GM12865 (cell line): ENCODE results near the gene WDR74.
"Not testable (repeated sequence)": the region's sequence is repeated elsewhere in the genome, so short reads cannot be mapped to it uniquely, and the experiment has no call there.

Experiments
- DNase-seq: peaks from one replicate; pipeline ENCODE4 v3.0.0; 2010; ENCODE audit warnings: low read depth
- H3K4me3 ChIP-seq: 2 replicates; pipeline ENCODE4 v1.5.1; 2011; ENCODE audit warnings: mild to moderate bottlenecking, low read depth, low read length, control low read depth
- CTCF ChIP-seq: IDR thresholded peaks from 2 replicates; pipeline ENCODE4 v1.5.1; 2011; ENCODE audit warnings: low read length, control low read depth, low read depth, inconsistent platforms; ENCODE audit not compliant: insufficient read depth; ENCODE audit errors: missing control alignments

WDR74 gene

DNA sequence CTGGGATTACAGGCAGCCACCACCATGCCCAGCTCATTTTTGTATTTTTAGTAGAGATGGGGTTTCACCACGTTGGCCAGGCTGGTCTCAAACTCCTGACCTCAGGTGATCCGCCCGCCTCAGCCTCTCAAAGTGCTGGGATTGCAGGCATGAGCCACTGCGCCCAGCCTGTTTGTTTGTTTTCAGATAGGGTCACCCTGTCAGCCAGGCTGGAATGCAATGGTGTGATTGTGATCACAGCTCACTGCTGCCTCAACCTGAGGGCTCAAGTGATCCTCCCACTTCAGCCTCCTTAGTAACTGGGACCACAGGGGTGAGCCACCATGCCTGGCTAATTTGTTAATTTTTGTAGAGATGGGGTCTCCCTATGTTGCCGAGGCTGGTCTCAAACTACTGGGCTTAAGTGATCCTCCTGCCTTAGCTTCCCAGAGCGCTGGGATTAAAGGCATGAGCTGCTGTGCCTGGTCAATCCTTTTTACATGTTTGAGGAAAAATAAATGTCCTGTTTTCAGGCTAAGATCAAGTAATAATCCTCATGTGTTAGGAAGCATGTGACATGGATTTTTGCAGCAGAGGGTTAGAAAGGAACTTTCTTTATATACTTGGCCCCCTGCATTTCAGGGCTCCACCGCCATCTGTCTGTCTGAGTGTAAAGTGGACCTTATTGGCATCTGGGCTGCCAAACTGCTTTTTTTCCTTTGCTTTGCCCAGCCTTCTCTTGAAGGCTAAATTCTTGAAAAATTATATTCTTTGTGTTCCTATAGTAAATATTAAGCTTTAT, 36.5 kb upstream of the WDR74 start:
- DNase-seq = no peak
- H3K4me3 ChIP-seq = no peak overlapping the region
- no peak for TF ChIP-seq CTCF

DNA sequence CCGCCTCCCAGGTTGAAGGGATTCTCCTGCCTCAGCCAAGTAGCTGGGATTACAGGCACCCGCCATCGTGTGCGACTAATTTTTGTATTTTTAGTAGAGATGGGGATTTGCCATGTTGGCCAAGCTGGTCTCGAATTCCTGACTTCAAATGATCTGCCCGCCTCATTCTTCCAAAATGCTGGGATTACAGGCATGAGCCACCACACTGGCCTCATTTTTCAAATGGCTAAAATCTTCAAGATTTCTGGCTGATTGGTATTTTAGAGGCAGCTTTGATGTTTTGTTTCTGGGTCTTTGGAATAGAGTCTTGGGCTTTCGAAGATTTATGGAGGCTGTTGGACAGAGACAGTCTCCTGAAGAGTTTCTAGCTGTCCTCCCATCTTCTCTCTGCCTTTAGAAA, 35.5 kb upstream of the WDR74 start:
- TF ChIP-seq CTCF = no peak
- H3K4me3 ChIP-seq = no peak overlapping the region
- DNase-seq = no peak

DNA sequence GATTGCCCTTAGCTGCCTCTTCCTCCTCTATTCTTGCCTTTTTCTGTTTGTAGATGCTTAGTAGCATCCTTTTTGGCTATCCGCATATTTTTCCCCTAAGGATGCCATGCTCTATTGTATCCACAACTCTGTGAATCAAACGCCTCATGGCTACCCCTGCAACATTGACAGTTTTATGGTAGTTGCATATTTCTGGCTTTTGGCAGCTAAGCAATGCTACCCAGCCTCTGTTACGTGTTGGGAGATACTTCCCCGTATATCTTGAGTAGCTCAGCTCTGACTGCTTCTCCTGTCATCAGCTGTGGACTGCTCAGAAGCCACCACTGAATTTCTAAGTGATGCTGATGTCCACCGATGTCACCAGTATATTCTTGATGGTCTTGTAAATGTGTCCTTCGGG, 26.2 kb upstream of the WDR74 start:
- no peak for DNase-seq
- no peak for TF ChIP-seq CTCF
- H3K4me3 ChIP-seq = no peak overlapping the region

GRCh38 chr11:62863687-62864335, 24.4 kb upstream of the WDR74 start:
- no peak for DNase-seq
- TF ChIP-seq CTCF = no peak
- no peak overlapping the region for H3K4me3 ChIP-seq

GRCh38 chr11:62861564-62862192, 22.3 kb upstream of the WDR74 start:
- not testable (repeated sequence) for DNase-seq, H3K4me3 ChIP-seq

- DNase-seq = peak; percentile 67
- no peak for TF ChIP-seq CTCF
- H3K4me3 ChIP-seq = no peak overlapping the region
Measured at GRCh38 chr11:62860835-62861563, 21.6 kb upstream of the WDR74 start.

- not testable (repeated sequence) for H3K4me3 ChIP-seq, DNase-seq
Measured at GRCh38 chr11:62859281-62859703, 19.9 kb upstream of the WDR74 start.
